ENCODE results near the gene C11orf68. TPM values are rescaled to one million over a fixed set of nuclear protein-coding genes. Genes with fewer than 3 reads are reported as not detected.

Gene C11orf68
- total and polyA plus RNA-seq, 4 donors = 17.9 to 38.8 (median 28.8) TPM

GRCh38 chr11:65917077-65917433 lies 1.8 kb downstream of the C11orf68 start:
- Histone ChIP-seq H3K27me3 (ENCODE audit: control insufficient read depth in 3 of 3, insufficient read depth in 3 of 3, low read length in 2 of 3) (no peaks in the 10 kb centered on the region), H3K9ac (ENCODE audit: insufficient read depth in 1 of 2, low read length in 2 of 2) (no peak overlapping the region), H3K36me3 (ENCODE audit: control insufficient read depth in 4 of 4, insufficient read depth in 4 of 4, low read length in 4 of 4) (peaks cover 0 to 20% (median 4%) of the 10 kb centered on the region in 4 donors), H3K27ac (ENCODE audit: low read depth in 1 of 2, low read length in 1 of 2) (peak overlapping the region in 1 of 2 donors; percentile 89), H3K4me1 (ENCODE audit: control insufficient read depth in 5 of 5, insufficient read depth in 5 of 5, low read length in 5 of 5) (peaks cover 9 to 41% (median 19%) of the 10 kb centered on the region in 5 donors), H3K9me3 (ENCODE audit: control insufficient read depth in 4 of 4, insufficient read depth in 3 of 4, low read length in 3 of 4) (no peaks in the 10 kb centered on the region), H3K4me3 (no peak overlapping the region)
- DNase-seq (no peak), ATAC-seq (ENCODE audit: insufficient read depth, low FRiP score) (no peak)
- TF ChIP-seq, protein P1, sequence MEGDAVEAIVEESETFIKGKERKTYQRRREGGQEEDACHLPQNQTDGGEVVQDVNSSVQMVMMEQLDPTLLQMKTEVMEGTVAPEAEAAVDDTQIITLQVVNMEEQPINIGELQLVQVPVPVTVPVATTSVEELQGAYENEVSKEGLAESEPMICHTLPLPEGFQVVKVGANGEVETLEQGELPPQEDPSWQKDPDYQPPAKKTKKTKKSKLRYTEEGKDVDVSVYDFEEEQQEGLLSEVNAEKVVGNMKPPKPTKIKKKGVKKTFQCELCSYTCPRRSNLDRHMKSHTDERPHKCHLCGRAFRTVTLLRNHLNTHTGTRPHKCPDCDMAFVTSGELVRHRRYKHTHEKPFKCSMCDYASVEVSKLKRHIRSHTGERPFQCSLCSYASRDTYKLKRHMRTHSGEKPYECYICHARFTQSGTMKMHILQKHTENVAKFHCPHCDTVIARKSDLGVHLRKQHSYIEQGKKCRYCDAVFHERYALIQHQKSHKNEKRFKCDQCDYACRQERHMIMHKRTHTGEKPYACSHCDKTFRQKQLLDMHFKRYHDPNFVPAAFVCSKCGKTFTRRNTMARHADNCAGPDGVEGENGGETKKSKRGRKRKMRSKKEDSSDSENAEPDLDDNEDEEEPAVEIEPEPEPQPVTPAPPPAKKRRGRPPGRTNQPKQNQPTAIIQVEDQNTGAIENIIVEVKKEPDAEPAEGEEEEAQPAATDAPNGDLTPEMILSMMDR (IDR thresholded peaks at IDR 0.05; ENCODE audit: control extremely low read depth, extremely low read depth) = no peak
- WGBS, 2 donors = 87 to 96% methylated on average over 3 of the region's 3 CpGs

DNA sequence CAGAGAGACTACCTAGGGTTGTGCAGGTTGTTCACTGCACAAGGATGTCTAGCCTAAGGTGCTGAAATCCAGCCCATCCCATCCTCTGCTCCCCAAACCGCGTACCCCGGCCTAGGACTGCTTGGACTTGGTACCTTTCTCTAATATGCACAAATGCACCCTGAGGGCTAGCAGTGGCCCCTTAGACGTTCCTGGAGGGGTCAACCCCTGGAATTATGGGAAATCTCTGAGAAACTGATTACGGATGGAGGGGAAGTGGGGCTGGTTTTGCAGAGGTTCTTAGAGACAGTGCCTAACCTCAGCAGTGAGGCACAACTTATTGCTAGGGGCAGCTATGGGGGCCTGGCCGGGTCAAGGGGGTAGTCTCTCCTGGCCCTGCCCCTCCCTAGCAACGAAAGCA lies 2.5 kb downstream of the C11orf68 start:
- peak overlapping the region; percentile 84 to 89 for H3K27ac ChIP-seq (ENCODE audit: low read depth in 1 of 2, low read length in 1 of 2)
- 70 to 80% methylated on average over 7 of the region's 7 CpGs for WGBS, 2 donors

GRCh38 chr11:65915821-65916251 lies 3.0 kb downstream of the C11orf68 start:
- DNase-seq (no peak), ATAC-seq (ENCODE audit: insufficient read depth, low FRiP score) (peak; percentile 22)
- TF ChIP-seq, protein P1 (IDR thresholded peaks at IDR 0.05; ENCODE audit: control extremely low read depth, extremely low read depth) = no peak
- Histone ChIP-seq H3K4me1 (ENCODE audit: control insufficient read depth in 5 of 5, insufficient read depth in 5 of 5, low read length in 5 of 5) (peaks cover 9 to 44% (median 30%) of the 10 kb centered on the region in 5 donors), H3K27me3 (ENCODE audit: control insufficient read depth in 3 of 3, insufficient read depth in 3 of 3, low read length in 2 of 3) (no peaks in the 10 kb centered on the region), H3K9ac (ENCODE audit: insufficient read depth in 1 of 2, low read length in 2 of 2) (no peak overlapping the region), H3K4me3 (no peak overlapping the region), H3K9me3 (ENCODE audit: control insufficient read depth in 4 of 4, insufficient read depth in 3 of 4, low read length in 3 of 4) (no peaks in the 10 kb centered on the region), H3K36me3 (ENCODE audit: control insufficient read depth in 4 of 4, insufficient read depth in 4 of 4, low read length in 4 of 4) (peaks cover 0 to 17% (median under 1%) of the 10 kb centered on the region in 4 donors), H3K27ac (ENCODE audit: low read depth in 1 of 2, low read length in 1 of 2) (peak overlapping the region; percentile 84 to 89)
- WGBS, 2 donors = 29 to 34% methylated on average over 13 of the region's 13 CpGs

More for the DNA sequence above, 2.5 kb downstream of the C11orf68 start:
- no peak overlapping the region for H3K4me3 ChIP-seq
- no peak for ATAC-seq (ENCODE audit: insufficient read depth, low FRiP score)
- H3K9ac ChIP-seq (ENCODE audit: insufficient read depth in 1 of 2, low read length in 2 of 2) = no peak overlapping the region
- no peak for DNase-seq
- H3K9me3 ChIP-seq (ENCODE audit: control insufficient read depth in 4 of 4, insufficient read depth in 3 of 4, low read length in 3 of 4) = no peaks in the 10 kb centered on the region
- peaks cover 0 to 17% (median 1%) of the 10 kb centered on the region in 4 donors for H3K36me3 ChIP-seq (ENCODE audit: control insufficient read depth in 4 of 4, insufficient read depth in 4 of 4, low read length in 4 of 4)
- H3K27me3 ChIP-seq (ENCODE audit: control insufficient read depth in 3 of 3, insufficient read depth in 3 of 3, low read length in 2 of 3) = no peaks in the 10 kb centered on the region
- TF ChIP-seq, protein P1 (IDR thresholded peaks at IDR 0.05; ENCODE audit: control extremely low read depth, extremely low read depth) = no peak
- H3K4me1 ChIP-seq (ENCODE audit: control insufficient read depth in 5 of 5, insufficient read depth in 5 of 5, low read length in 5 of 5) = peaks cover 9 to 42% (median 26%) of the 10 kb centered on the region in 5 donors
